AG04450 (cell line): ENCODE results near the gene LRRN4CL. TPM values are rescaled to one million over a fixed set of nuclear protein-coding genes. Genes with fewer than 3 reads are reported as not detected.
A peak's percentile ranks its signal among the peaks of the same experiment; 100 is the strongest.
"Not testable (repeated sequence)": the region's sequence is repeated elsewhere in the genome, so short reads cannot be mapped to it uniquely, and the experiment has no call there.

Experiments
- CTCF ChIA-PET: fragments of 300-600, 350-600 bp; formaldehyde crosslinking; extraction: SDS; loops from one replicate; lab custom pipeline; 2022; ENCODE audit warnings: antibody characterized with exemption, inconsistent platforms; lab: Charles Lee
- POLR2A ChIA-PET: fragments of 350-600 bp; formaldehyde crosslinking; extraction: SDS; loops from one replicate; lab custom pipeline; 2021; ENCODE audit warnings: antibody characterized with exemption, inconsistent platforms; lab: Yijun Ruan, JAX
- DNase-seq: peaks from one replicate; pipeline ENCODE4 v3.0.0-alpha.2; 2011; ENCODE audit warnings: low read depth, low spot score
- H3K27ac ChIP-seq: one replicate; pipeline ENCODE4 v1.5.1; 2012; ENCODE audit warnings: low read depth, low read length, control low read depth
- H3K27me3 ChIP-seq: one replicate; pipeline ENCODE4 v1.6.0; 2012; ENCODE audit warnings: low read length; ENCODE audit not compliant: control insufficient read depth, insufficient read depth
- H3K4me3 ChIP-seq: 2 replicates; pipeline ENCODE4 v1.5.1; 2011; ENCODE audit warnings: mild to moderate bottlenecking, low read depth, low read length, control low read depth
- H3K9me3 ChIP-seq: 2 replicates; pipeline ENCODE4 v1.5.1; 2012; ENCODE audit warnings: low read length; ENCODE audit not compliant: control insufficient read depth, insufficient read depth
- CTCF ChIP-seq: IDR thresholded peaks from 2 replicates; pipeline ENCODE4 v1.5.1; 2011; ENCODE audit warnings: low read depth, low read length, control low read depth, inconsistent platforms
- polyA plus RNA-seq: library from polyadenylated mRNA; depleted of rRNA; stranded (reverse); fragments of >200 nt; gene quantifications from 2 replicates; pipeline ENCODE4 v1.2.3, GENCODE V29; 2011

LRRN4CL gene
- polyA plus RNA-seq, 1 experiment = 4.1 TPM

- H3K27me3 ChIP-seq = no peaks in the 10 kb centered on the region
- ChIA-PET POLR2A (interaction anchor here (0.6 to 2.1 kb wide), 10 partner anchors 13 to 322 kb away, joined by 3 to 26 read pairs (median 5); partner anchors contain the start of genes C11orf98, CSKMT, EEF1G and HNRNPUL2), CTCF (interaction anchor here (1.1 to 2.1 kb wide), 5 partner anchors 9 to 311 kb away, joined by 3 to 14 read pairs (median 3); partner anchors contain the start of genes HNRNPUL2 and TTC9C)
- peak overlapping the region; percentile 76 for H3K4me3 ChIP-seq
- peak overlapping the region; percentile 86 for H3K27ac ChIP-seq
- no peak for DNase-seq
- no peaks in the 10 kb centered on the region for H3K9me3 ChIP-seq
- TF ChIP-seq CTCF = no peak
Measured at GRCh38 chr11:62705413-62705812, 16.1 kb upstream of the LRRN4CL start.

DNA sequence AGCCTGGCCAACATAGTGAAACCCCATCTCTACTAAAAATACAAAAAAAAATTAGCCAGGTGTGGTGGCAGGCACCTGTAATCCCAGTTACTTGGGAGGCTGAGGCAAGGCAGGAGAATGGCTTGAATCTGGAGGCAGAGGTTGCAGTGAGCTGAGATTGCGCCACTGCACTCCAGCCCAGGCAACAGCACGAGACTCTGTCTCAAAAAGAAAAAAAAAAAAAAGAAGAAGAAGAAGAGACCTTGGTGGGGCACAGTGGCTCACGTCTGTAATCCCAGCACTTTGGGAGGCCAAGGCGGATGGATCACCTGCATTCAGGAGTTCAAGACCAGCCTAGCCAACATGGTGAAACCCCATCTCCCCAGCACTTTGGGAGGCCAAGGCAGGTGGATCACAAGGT, 14.6 kb upstream of the LRRN4CL start:
- H3K27ac ChIP-seq, H3K9me3 ChIP-seq, H3K27me3 ChIP-seq, POLR2A ChIA-PET, H3K4me3 ChIP-seq, DNase-seq: not testable (repeated sequence)
- CTCF ChIA-PET = interaction anchor here (0.6 to 2.8 kb wide), 4 partner anchors 10 to 158 kb away, joined by 3 to 22 read pairs (median 4); no protein-coding TSS in a partner anchor

- DNase-seq = no peak
- no peaks in the 10 kb centered on the region for H3K27me3 ChIP-seq
- no peak overlapping the region for H3K4me3 ChIP-seq
- POLR2A ChIA-PET = interaction anchor here (0.6 kb wide), 1 partner anchor 153 kb away, joined by 3 read pairs; no protein-coding TSS in a partner anchor
- CTCF ChIA-PET = interaction anchor here (2.8 kb wide), 1 partner anchor 8 kb away, joined by 22 read pairs; no protein-coding TSS in a partner anchor
- no peaks in the 10 kb centered on the region for H3K9me3 ChIP-seq
- H3K27ac ChIP-seq = no peak overlapping the region
- TF ChIP-seq CTCF = no peak
Measured at GRCh38 chr11:62702246-62702645, 12.9 kb upstream of the LRRN4CL start.

GRCh38 chr11:62694455-62695167, 5.3 kb upstream of the LRRN4CL start:
- Histone ChIP-seq H3K27ac (no peak overlapping the region), H3K9me3 (no peaks in the 10 kb centered on the region), H3K4me3 (no peak overlapping the region), H3K27me3 (no peaks in the 10 kb centered on the region)
- TF ChIP-seq CTCF = peak; percentile 90
- DNase-seq = peak; percentile 55
- CTCF ChIA-PET = interaction anchor here (0.7 to 4.3 kb wide), 15 partner anchors 9 to 319 kb away, joined by 3 to 36 read pairs (median 5); partner anchors contain the start of genes C11orf98 and CSKMT
- POLR2A ChIA-PET = interaction anchor here (0.6 to 2.7 kb wide), 7 partner anchors 11 to 73 kb away, joined by 3 to 21 read pairs (median 4); partner anchors contain the start of genes B3GAT3, C11orf98, CSKMT and HNRNPUL2

DNA sequence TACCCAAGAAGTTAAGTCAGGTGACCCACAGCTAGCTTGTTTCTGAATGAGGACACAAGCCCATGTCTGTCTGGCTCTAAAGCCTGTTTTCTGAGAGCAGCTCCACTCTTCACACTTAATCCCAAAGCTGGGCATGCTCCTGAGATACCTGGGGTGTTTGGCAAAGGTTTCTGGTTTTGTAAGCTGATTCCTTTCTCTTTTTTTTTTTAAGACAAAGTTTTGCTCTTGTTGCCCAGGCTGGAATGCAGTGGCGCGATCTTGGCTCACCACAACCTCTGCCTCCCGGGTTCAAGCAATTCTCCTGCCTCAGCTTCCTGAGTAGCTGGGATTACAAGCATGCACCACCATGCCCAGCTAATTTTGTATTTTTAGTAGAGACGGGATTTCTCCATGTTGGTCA, 4.3 kb upstream of the LRRN4CL start:
- DNase-seq, H3K4me3 ChIP-seq, H3K27me3 ChIP-seq, H3K27ac ChIP-seq, H3K9me3 ChIP-seq: not testable (repeated sequence)
- ChIA-PET CTCF (interaction anchor here (0.6 to 4.3 kb wide), 14 partner anchors 8 to 312 kb away, joined by 3 to 36 read pairs (median 5); partner anchors contain the start of genes C11orf98 and CSKMT), POLR2A (interaction anchor here (2.7 kb wide), 1 partner anchor 28 kb away, joined by 21 read pairs; the partner anchor contains the start of genes C11orf98 and CSKMT)
